Measurements from ENCODE around the gene NLRP7. TPM values are rescaled to one million over a fixed set of nuclear protein-coding genes. Genes with fewer than 3 reads are reported as not detected.

Gene NLRP7
- total and polyA plus RNA-seq, 2 of the 4 experiments (the other 2 are of a cell fraction): not detected

DNA sequence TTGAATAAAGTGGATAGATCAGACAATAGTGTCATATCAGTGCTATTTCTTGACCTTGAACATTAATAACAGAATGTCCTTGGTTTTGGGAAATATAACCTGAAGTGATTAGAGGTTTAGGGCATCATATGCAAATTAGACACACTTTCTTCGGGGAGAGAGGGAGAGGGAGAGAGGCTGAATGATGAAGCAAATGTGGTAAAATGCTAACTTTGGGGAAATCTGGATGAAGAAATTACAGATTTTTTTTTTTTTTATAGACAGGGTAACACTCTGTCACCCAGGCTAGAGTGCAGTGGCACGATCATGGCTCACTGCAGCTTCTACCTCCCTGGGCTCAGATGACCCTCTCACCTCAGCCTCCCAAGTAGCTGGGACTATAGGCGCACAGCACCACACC is 45.3 kb downstream of the NLRP7 start:
- H2BK120ac ChIP-seq (ENCODE audit: low read depth, low read length): no peak overlapping the region
- H2AFZ ChIP-seq (replicated peaks; ENCODE audit: low read length, poor library complexity): no peak overlapping the region
- in situ Hi-C loops (cut with MboI; ENCODE audit: low sequenced_read_pairs): no loop called here
- H2AK9ac ChIP-seq (replicated peaks; ENCODE audit: low read depth, low read length, poor library complexity): no peak overlapping the region
- H3K36me3 ChIP-seq (ENCODE audit: control insufficient read depth, insufficient read depth, low read length): no peaks in the 10 kb centered on the region
- H4K8ac ChIP-seq (ENCODE audit: low read depth in 2 of 2, low read length in 2 of 2): no peak overlapping the region
- no peak overlapping the region for H4K5ac ChIP-seq (ENCODE audit: low read depth, low read length)
- no peak overlapping the region for H2BK5ac ChIP-seq (ENCODE audit: low read depth, low read length, poor library complexity, severe bottlenecking)
- no peak overlapping the region for H2AK5ac ChIP-seq (ENCODE audit: low read depth, low read length)
- DNase-seq (no peak), ATAC-seq (ENCODE audit: low read depth) (no peak)
- H3K9ac ChIP-seq (ENCODE audit: low read depth, low read length): no peak overlapping the region
- no peak overlapping the region for H2BK20ac ChIP-seq (ENCODE audit: low read depth, low read length)
- H3K27ac ChIP-seq (ENCODE audit: insufficient read depth, low read length): no peak overlapping the region
- H4K20me1 ChIP-seq (ENCODE audit: insufficient read depth, low read length): no peaks in the 10 kb centered on the region
- H3K9me1 ChIP-seq (ENCODE audit: insufficient read depth, low read length): no peaks in the 10 kb centered on the region
- intact Hi-C loops (cut with micrococcal nuclease): no loop called here
- no CpG with 5 or more reads among the region's 3 CpGs for WGBS, 2 experiments (ENCODE audit: extremely low coverage in 2 of 2, insufficient read length in 1 of 2)
- no peak overlapping the region for H3K18ac ChIP-seq (ENCODE audit: low read depth, low read length)
- no peaks in the 10 kb centered on the region for H3K79me1 ChIP-seq (ENCODE audit: low read depth in 1 of 2, low read length in 2 of 2)
- H3K56ac ChIP-seq (ENCODE audit: extremely low read depth, insufficient read depth, low read length): no peak overlapping the region
- H3K23ac ChIP-seq (ENCODE audit: low read depth, low read length): no peak overlapping the region
- H3K9me3 ChIP-seq (ENCODE audit: control insufficient read depth, insufficient read depth, low read length): peaks cover 17% of the 10 kb centered on the region
- H3K4ac ChIP-seq (ENCODE audit: low read depth, low read length): no peak overlapping the region
- no peak for TF ChIP-seq CHD1 (IDR thresholded peaks at IDR 0.05; ENCODE audit: low read depth, low read length)
- TF ChIP-seq CEBPB (IDR thresholded peaks at IDR 0.05; ENCODE audit: low read depth, low read length): no peak
- no peak for TF ChIP-seq MXI1 (IDR thresholded peaks at IDR 0.05; ENCODE audit: borderline replicate concordance, low read depth, low read length)
- no peak for TF ChIP-seq FOS (IDR thresholded peaks at IDR 0.05; ENCODE audit: low read depth, low read length)
- TF ChIP-seq, protein P1, sequence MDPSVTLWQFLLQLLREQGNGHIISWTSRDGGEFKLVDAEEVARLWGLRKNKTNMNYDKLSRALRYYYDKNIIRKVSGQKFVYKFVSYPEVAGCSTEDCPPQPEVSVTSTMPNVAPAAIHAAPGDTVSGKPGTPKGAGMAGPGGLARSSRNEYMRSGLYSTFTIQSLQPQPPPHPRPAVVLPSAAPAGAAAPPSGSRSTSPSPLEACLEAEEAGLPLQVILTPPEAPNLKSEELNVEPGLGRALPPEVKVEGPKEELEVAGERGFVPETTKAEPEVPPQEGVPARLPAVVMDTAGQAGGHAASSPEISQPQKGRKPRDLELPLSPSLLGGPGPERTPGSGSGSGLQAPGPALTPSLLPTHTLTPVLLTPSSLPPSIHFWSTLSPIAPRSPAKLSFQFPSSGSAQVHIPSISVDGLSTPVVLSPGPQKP (IDR thresholded peaks at IDR 0.05; ENCODE audit: borderline replicate concordance, low read depth, low read length): no peak
- TF ChIP-seq MAFK (IDR thresholded peaks at IDR 0.05; ENCODE audit: low read depth, low read length): no peak
- no peak for TF ChIP-seq NFE2L2 (IDR thresholded peaks at IDR 0.05; ENCODE audit: low read depth, low read length)
- TF ChIP-seq SMC3 (IDR thresholded peaks at IDR 0.05; ENCODE audit: low read depth, low read length): no peak
- TF ChIP-seq RFX5 (IDR thresholded peaks at IDR 0.05; ENCODE audit: low read depth, low read length): no peak
- no peak for TF ChIP-seq RCOR1 (IDR thresholded peaks at IDR 0.05; ENCODE audit: insufficient replicate concordance, low read length)
- no peak for TF ChIP-seq POLR2A (IDR thresholded peaks at IDR 0.05; ENCODE audit: low read depth, low read length)
- no peak for TF ChIP-seq BHLHE40 (IDR thresholded peaks at IDR 0.05; ENCODE audit: low read depth, low read length)
- no peak for TF ChIP-seq RAD21 (IDR thresholded peaks at IDR 0.05; ENCODE audit: low read length)
- TF ChIP-seq, protein P2, sequence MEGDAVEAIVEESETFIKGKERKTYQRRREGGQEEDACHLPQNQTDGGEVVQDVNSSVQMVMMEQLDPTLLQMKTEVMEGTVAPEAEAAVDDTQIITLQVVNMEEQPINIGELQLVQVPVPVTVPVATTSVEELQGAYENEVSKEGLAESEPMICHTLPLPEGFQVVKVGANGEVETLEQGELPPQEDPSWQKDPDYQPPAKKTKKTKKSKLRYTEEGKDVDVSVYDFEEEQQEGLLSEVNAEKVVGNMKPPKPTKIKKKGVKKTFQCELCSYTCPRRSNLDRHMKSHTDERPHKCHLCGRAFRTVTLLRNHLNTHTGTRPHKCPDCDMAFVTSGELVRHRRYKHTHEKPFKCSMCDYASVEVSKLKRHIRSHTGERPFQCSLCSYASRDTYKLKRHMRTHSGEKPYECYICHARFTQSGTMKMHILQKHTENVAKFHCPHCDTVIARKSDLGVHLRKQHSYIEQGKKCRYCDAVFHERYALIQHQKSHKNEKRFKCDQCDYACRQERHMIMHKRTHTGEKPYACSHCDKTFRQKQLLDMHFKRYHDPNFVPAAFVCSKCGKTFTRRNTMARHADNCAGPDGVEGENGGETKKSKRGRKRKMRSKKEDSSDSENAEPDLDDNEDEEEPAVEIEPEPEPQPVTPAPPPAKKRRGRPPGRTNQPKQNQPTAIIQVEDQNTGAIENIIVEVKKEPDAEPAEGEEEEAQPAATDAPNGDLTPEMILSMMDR (conservative IDR thresholded peaks at IDR 0.05; ENCODE audit: low read depth, low read length): no peak
- no peak for TF ChIP-seq MAZ (IDR thresholded peaks at IDR 0.05; ENCODE audit: borderline replicate concordance, low read depth, low read length)
- TF ChIP-seq, protein P3, sequence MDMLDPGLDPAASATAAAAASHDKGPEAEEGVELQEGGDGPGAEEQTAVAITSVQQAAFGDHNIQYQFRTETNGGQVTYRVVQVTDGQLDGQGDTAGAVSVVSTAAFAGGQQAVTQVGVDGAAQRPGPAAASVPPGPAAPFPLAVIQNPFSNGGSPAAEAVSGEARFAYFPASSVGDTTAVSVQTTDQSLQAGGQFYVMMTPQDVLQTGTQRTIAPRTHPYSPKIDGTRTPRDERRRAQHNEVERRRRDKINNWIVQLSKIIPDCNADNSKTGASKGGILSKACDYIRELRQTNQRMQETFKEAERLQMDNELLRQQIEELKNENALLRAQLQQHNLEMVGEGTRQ (IDR thresholded peaks at IDR 0.05; ENCODE audit: low read depth, low read length): no peak
- no peak overlapping the region for H3K14ac ChIP-seq (replicated peaks; ENCODE audit: low read depth, low read length)
- H2BK15ac ChIP-seq (ENCODE audit: low read depth, low read length): no peak overlapping the region
- dilution Hi-C loops (cut with HindIII; ENCODE audit: low sequenced_read_pairs, unreplicated experiment): no loop called here
- H3K4me3 ChIP-seq (ENCODE audit: insufficient read depth, low read depth, low read length): no peak overlapping the region
- no TSS peak for BruUV-seq (replicated peaks)
- H4K91ac ChIP-seq (ENCODE audit: insufficient read depth, low read depth, low read length): no peak overlapping the region
- no peaks in the 10 kb centered on the region for H3K27me3 ChIP-seq (ENCODE audit: control insufficient read depth, insufficient read depth, low read length)
- CTCF ChIA-PET: no interaction called here
- POLR2A ChIA-PET (ENCODE audit: unreplicated experiment): no interaction called here
- no peak overlapping the region for H3K4me2 ChIP-seq (ENCODE audit: low read depth, low read length)
- H3K4me1 ChIP-seq (ENCODE audit: control insufficient read depth, insufficient read depth, low read length): no peaks in the 10 kb centered on the region

All from IMR-90 (cell line).